ENCODE measurements around the gene NFIC. TPM values are rescaled to one million over a fixed set of nuclear protein-coding genes. Genes with fewer than 3 reads are reported as not detected.

The NFIC gene
- total and polyA plus RNA-seq, 4 donors = 40.4 to 208 (median 49.8) TPM

- H3K27ac ChIP-seq (ENCODE audit: low read depth in 1 of 2, low read length in 1 of 2) = peak within 1 kb of the TSS; percentile 71 to 92
- ATAC-seq (ENCODE audit: insufficient read depth, low FRiP score) = peak; percentile 88
- no peak for TF ChIP-seq CTCF (IDR thresholded peaks at IDR 0.05; ENCODE audit: control extremely low read depth, extremely low read depth)
- H3K4me1 ChIP-seq (ENCODE audit: control insufficient read depth in 5 of 5, insufficient read depth in 5 of 5, low read length in 5 of 5) = peaks cover 0 to 13% (median 4%) of the 10 kb centered on the region in 5 donors
- peak; percentile 98 to 99 (median 98) for DNase-seq
- 0 to 1% methylated on average over 47 to 52 of the region's 52 CpGs for WGBS, 2 donors
- H3K36me3 ChIP-seq (ENCODE audit: control insufficient read depth in 4 of 4, insufficient read depth in 4 of 4, low read length in 4 of 4) = peaks cover 0 to 12% (median 8%) of the 10 kb centered on the region in 4 donors
- H3K9me3 ChIP-seq (ENCODE audit: control insufficient read depth in 4 of 4, insufficient read depth in 3 of 4, low read length in 3 of 4) = peaks cover 0 to 3% (median 0%) of the 10 kb centered on the region in 4 donors
- H3K9ac ChIP-seq (ENCODE audit: insufficient read depth in 1 of 2, low read length in 2 of 2) = peak within 1 kb of the TSS; percentile 92 to 99
- no peaks in the 10 kb centered on the region for H3K27me3 ChIP-seq (ENCODE audit: control insufficient read depth in 3 of 3, insufficient read depth in 3 of 3, low read length in 2 of 3)
- H3K4me3 ChIP-seq = peak within 1 kb of the TSS; percentile 74
Observed at GRCh38 chr19:3500429-3501101, 134.2 kb downstream of the NFIC start, which contains the start of gene DOHH. Gene DOHH (minus strand): TSS chr19:3500674. CDS start chr19:3496814, 3,860 bp downstream.

GRCh38 chr19:3501780-3502179 lies 135.4 kb downstream of the NFIC start:
- peaks cover 0 to 5% (median under 1%) of the 10 kb centered on the region in 4 donors for H3K36me3 ChIP-seq (ENCODE audit: control insufficient read depth in 4 of 4, insufficient read depth in 4 of 4, low read length in 4 of 4)
- peaks cover 0 to 15% (median 4%) of the 10 kb centered on the region in 5 donors for H3K4me1 ChIP-seq (ENCODE audit: control insufficient read depth in 5 of 5, insufficient read depth in 5 of 5, low read length in 5 of 5)
- peaks cover 0 to 1% (median 0%) of the 10 kb centered on the region in 4 donors for H3K9me3 ChIP-seq (ENCODE audit: control insufficient read depth in 4 of 4, insufficient read depth in 3 of 4, low read length in 3 of 4)
- no peaks in the 10 kb centered on the region for H3K27me3 ChIP-seq (ENCODE audit: control insufficient read depth in 3 of 3, insufficient read depth in 3 of 3, low read length in 2 of 3)
- no peak for DNase-seq
- H3K9ac ChIP-seq (ENCODE audit: insufficient read depth in 1 of 2, low read length in 2 of 2) = no peak overlapping the region
- no peak overlapping the region for H3K27ac ChIP-seq (ENCODE audit: low read depth in 1 of 2, low read length in 1 of 2)
- H3K4me3 ChIP-seq = no peak overlapping the region
- no peak for ATAC-seq (ENCODE audit: insufficient read depth, low FRiP score)
- 89 to 97% methylated on average over 3 of the region's 3 CpGs for WGBS, 2 donors
- TF ChIP-seq CTCF (IDR thresholded peaks at IDR 0.05; ENCODE audit: control extremely low read depth, extremely low read depth) = no peak

GRCh38 chr19:3503036-3503572 lies 136.7 kb downstream of the NFIC start:
- TF ChIP-seq CTCF (IDR thresholded peaks at IDR 0.05; ENCODE audit: control extremely low read depth, extremely low read depth) = no peak
- ATAC-seq (ENCODE audit: insufficient read depth, low FRiP score) (no peak), DNase-seq (no peak)
- H3K36me3 ChIP-seq (ENCODE audit: control insufficient read depth in 4 of 4, insufficient read depth in 4 of 4, low read length in 4 of 4) = no peaks in the 10 kb centered on the region
- H3K27me3 ChIP-seq (ENCODE audit: control insufficient read depth in 3 of 3, insufficient read depth in 3 of 3, low read length in 2 of 3) = no peaks in the 10 kb centered on the region
- 78 to 80% methylated on average over 13 of the region's 13 CpGs for WGBS, 2 donors
- no peaks in the 10 kb centered on the region for H3K9me3 ChIP-seq (ENCODE audit: control insufficient read depth in 4 of 4, insufficient read depth in 3 of 4, low read length in 3 of 4)
- H3K4me1 ChIP-seq (ENCODE audit: control insufficient read depth in 5 of 5, insufficient read depth in 5 of 5, low read length in 5 of 5) = peaks cover 3 to 23% (median 9%) of the 10 kb centered on the region in 5 donors
- H3K27ac ChIP-seq (ENCODE audit: low read depth in 1 of 2, low read length in 1 of 2) = no peak overlapping the region
- H3K4me3 ChIP-seq = no peak overlapping the region
- no peak overlapping the region for H3K9ac ChIP-seq (ENCODE audit: insufficient read depth in 1 of 2, low read length in 2 of 2)
